SU-DHL-6 (cell line): ENCODE measurements around the gene SPON2.

Experiments used
- EZH2phosphoT487 ChIP-seq: fragments of 200-600 bp; sonication (generic), shearing (Covaris generic); conservative IDR thresholded peaks from 2 replicates; pipeline ENCODE4 v1.6.1; 2018; ENCODE audit warnings: mild to moderate bottlenecking, antibody characterized with exemption, low read length, moderate library complexity, mixed read lengths
- TF ChIP-seq, protein P1 (sequence below): fragments of 200-600 bp; sonication (generic); IDR thresholded peaks from one replicate; pipeline ENCODE4 v1.5.1; 2017; ENCODE audit warnings: antibody characterized with exemption, mild to moderate bottlenecking, low read length, moderate library complexity; ENCODE audit not compliant: insufficient read depth, poor library complexity, severe bottlenecking

DNA sequence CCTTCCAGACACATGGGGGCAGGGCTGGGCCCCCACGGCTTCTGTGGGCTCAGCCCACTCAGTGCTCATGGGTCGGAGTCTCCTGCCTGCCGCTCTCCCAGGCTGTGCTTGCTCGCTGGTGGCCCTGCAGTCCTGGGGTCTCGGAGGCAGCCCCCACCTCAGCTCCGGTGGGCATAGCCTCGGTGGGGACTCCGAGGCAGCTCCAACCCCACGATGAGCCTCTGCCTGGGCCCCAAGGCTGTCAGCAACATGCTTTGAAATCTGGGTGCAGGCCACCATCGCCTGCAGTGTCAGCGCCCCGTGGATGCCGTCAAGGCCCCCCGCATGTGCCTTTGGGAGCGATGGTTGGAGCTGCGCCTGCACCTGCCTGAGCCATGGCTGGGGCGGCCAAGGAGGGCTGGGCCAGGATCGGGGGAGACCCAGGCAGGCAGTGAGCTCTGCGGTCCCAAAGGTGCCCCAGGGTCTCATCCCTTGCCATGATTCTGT is 30.2 kb upstream of the SPON2 start:
- TF ChIP-seq EZH2phosphoT487: no peak
- TF ChIP-seq, protein P1, sequence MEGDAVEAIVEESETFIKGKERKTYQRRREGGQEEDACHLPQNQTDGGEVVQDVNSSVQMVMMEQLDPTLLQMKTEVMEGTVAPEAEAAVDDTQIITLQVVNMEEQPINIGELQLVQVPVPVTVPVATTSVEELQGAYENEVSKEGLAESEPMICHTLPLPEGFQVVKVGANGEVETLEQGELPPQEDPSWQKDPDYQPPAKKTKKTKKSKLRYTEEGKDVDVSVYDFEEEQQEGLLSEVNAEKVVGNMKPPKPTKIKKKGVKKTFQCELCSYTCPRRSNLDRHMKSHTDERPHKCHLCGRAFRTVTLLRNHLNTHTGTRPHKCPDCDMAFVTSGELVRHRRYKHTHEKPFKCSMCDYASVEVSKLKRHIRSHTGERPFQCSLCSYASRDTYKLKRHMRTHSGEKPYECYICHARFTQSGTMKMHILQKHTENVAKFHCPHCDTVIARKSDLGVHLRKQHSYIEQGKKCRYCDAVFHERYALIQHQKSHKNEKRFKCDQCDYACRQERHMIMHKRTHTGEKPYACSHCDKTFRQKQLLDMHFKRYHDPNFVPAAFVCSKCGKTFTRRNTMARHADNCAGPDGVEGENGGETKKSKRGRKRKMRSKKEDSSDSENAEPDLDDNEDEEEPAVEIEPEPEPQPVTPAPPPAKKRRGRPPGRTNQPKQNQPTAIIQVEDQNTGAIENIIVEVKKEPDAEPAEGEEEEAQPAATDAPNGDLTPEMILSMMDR: no peak
